DMS 273 (cell line): Measurements from ENCODE around the gene KIF1B.
"Not testable (repeated sequence)": the region's sequence is repeated elsewhere in the genome, so short reads cannot be mapped to it uniquely, and the experiment has no call there.

Experiments
- DNase-seq: peaks from one replicate; lab custom pipeline; 2025; ENCODE audit not compliant: unreplicated experiment; lab: John Stamatoyannopoulos, UW

The KIF1B gene

GRCh38 chr1:10384219-10384618, 173.8 kb downstream of the KIF1B start:
- no peak for DNase-seq

- DNase-seq = no peak
Measured at GRCh38 chr1:10386761-10387676, 176.6 kb downstream of the KIF1B start.

- DNase-seq = peak; percentile 47
Measured at GRCh38 chr1:10387677-10388386, 177.5 kb downstream of the KIF1B start.

DNA sequence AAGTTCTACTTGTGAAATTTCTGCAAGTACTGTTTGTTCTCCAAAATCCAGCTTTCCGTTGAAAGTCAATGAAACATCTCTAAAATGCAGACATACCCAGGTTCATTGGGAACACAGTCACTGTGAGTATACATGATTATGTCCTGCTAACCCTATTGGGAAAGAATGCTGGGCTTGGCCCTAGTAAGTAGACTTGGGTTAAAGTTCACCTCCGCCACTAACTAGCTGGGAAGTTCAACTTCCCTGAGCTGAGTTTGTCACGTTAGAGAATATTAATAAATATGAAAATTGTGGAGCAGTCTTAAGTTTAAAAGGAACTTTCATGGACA, 178.0 kb downstream of the KIF1B start:
- DNase-seq = no peak

GRCh38 chr1:10389271-10389973, 179.1 kb downstream of the KIF1B start:
- DNase-seq = no peak

DNA sequence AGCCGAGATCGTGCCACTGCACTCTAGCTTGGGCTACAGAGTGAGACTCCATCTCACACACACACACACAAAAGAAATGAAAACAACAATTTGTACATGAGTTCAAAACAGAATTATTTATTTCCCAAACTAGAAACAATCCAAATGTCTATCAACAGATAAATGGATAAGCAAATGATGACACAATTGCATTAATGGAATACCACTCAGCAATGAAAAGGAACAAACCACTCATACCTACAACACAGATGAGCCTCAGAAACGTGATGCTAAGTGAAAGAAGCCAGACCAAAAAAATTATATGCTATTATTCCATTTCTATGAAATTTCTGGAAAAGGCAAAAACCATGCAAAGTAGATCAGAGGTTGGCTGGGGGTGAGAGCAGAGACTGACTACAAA, 186.5 kb downstream of the KIF1B start:
- DNase-seq = no peak

DNA sequence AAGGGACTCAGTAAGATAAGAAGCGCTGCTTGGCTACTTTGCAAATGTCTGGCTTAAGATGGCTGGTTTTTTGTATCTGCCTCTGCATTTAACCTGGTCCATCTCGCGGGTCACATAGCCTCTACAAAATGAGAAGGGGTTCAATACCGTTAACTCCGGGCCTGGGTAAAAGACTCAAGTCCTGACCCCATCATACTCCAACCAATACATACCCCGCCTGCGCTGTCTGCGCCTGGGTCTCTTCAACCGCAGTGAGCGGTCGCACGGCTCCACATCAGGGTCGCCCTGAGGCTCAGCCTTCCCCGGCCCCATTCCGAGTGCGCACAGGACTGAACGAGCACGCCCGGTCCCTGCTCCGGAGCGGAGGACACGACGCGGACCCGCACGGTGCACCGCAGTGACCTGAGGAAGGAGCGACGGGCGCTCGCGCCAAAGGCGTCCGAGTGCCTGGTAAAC, 187.9 kb downstream of the KIF1B start:
- DNase-seq = no peak

DNA sequence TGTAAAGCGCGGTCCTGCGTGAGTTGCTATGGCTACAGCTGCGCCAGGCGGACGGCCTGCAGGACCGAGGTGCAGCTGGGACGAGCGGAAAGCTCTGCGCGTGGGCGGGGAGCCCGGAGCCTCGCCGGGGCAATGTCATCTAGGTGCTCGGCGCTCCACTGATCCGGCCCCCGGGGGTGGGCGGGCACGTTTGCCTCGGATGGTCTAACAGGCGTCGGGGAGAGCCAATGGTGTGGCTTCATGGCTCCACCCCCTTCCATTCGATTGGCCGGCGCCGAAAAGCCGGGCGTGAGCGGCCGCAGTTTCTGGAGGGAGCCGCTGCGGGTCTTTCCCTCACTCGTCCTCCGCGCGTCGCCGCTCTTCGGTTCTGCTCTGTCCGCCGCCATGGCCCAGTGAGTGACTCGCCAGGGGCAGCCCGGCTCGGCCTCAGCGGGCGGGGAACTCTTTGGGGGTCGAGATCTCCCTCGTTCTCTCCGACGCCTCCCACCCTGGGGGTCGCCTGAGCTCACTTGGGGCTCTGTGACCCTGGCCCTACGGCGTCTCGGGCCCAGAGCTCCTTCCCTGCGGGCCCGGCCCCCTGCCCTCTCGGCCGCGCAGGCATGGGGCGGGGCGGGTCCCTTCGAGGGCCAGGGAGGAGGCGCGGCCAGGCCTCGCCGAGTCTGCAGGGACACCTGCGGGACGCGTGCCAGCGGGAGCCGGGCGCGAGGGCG, 188.5 kb downstream of the KIF1B start, which contains the start of gene PGD:
TSS of gene PGD (plus strand) at position 331 of the 710 bp plus-strand sequence. CDS start at position 385, 54 bp downstream.
- peak; percentile 99 for DNase-seq

GRCh38 chr1:10399444-10399941, 189.1 kb downstream of the KIF1B start:
- peak; percentile 71 for DNase-seq

GRCh38 chr1:10400013-10400412, 189.6 kb downstream of the KIF1B start:
- DNase-seq = no peak

GRCh38 chr1:10401281-10401680, 190.9 kb downstream of the KIF1B start:
- DNase-seq = no peak

DNA sequence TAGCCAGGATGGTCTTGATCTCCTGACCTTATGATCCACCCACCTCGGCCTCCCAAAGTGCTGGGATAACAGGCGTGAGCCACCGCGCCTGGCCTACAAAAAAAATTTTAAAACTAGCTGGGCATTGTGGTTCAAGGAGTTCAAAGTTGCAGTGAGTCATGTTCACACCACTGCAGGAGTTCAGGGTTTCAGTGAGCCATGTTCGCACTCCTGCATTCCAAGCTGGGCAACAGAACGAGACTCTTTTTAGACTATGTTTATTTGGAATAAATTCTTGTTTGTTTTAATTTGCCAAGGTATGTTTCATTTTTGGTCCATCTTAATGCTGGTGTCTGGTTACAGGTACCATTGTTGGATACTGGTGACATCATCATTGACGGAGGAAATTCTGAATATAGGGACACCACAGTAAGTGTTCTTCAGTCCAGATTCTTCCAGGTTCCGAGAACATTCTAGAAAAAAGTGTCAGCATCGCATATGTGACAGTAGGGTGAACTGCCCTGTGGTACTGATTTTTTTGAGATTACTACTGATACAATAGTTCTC, 192.4 kb downstream of the KIF1B start:
- no peak for DNase-seq

- no peak for DNase-seq
Measured at GRCh38 chr1:10407201-10407600, 196.8 kb downstream of the KIF1B start.

- no peak for DNase-seq
Measured at GRCh38 chr1:10415211-10415930, 205.0 kb downstream of the KIF1B start.

GRCh38 chr1:10415967-10416366, 205.6 kb downstream of the KIF1B start:
- not testable (repeated sequence) for DNase-seq

DNA sequence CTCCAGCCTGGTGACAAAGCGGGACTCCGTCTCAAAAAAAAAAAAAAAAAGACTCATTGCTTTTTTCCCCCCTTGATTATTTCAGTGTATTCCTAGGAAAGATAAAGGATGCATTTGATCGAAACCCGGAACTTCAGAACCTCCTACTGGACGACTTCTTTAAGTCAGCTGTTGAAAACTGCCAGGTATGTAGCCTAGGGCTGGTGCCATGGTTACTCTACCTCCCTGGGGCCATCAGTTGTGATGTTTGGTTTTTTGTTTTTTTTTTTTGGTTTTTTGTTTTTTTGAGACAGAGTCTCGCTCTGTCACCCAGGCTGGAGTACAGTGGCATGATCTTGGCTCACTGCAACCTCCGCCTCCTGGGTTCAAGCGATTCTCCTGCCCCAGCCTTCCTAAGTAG, 208.4 kb downstream of the KIF1B start:
- DNase-seq = not testable (repeated sequence)

DNA sequence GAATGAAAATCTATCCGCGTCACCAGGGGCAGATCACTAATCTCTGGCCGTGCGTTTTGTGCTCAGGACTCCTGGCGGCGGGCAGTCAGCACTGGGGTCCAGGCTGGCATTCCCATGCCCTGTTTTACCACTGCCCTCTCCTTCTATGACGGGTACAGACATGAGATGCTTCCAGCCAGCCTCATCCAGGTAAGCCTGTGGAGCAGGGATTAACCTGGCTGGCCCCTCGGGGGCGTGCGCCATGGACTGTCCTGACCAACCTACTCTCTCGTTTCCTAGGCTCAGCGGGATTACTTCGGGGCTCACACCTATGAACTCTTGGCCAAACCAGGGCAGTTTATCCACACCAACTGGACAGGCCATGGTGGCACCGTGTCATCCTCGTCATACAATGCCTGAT, 209.0 kb downstream of the KIF1B start:
- no peak for DNase-seq

DNA sequence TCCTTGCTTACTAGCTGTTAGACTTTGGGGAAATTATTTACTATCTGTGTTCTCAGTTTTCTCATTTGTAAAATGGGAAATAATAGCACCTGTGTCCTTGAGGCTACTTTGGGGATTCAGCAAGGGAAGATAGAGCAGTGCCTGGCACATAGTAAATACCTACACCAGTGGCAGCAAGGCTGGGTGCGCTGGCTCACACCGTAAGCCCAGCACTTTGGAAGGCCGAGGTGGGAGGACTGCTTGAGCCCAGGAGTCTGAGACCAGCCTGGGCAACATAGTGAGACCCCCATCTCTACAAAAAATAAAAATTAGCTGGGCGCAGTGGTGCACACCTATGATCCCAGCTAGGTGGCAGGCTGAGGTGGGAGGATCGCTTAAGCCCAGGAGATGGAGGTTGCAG, 211.3 kb downstream of the KIF1B start:
- DNase-seq = no peak

- DNase-seq = peak; percentile 41
Measured at GRCh38 chr1:10424034-10424433, 213.7 kb downstream of the KIF1B start.

DNA sequence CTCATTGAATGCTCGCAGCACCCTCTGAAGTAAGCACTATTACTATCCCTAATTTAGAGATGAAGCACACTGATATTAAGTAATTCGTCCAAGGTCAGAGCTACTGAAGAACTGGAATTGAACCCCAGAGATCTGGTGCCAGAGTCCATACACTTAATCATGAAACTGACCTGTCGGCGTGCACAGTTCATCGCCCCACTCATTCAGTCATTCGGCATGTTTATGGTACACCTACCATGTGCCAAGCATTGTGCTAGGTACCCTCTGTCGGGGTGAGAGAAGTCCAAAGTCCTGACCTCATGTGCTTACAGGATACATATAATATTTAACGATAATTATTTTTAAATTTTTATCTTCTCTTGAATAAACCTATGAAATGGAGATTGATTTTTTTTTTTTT, 214.3 kb downstream of the KIF1B start:
- no peak for DNase-seq
